ENCODE data around the gene AGT.
"Not testable (repeated sequence)": the region's sequence is repeated elsewhere in the genome, so short reads cannot be mapped to it uniquely, and the experiment has no call there.

Gene AGT

GRCh38 chr1:230725256-230726012 lies 11.5 kb upstream of the AGT start:
- no peak overlapping the region for H3K9ac ChIP-seq (ENCODE audit: low read depth, low read length)
- H3K9me3 ChIP-seq (ENCODE audit: control insufficient read depth, insufficient read depth, low read length), result peaks cover 7% of the 10 kb centered on the region; the same call in 1 of the 2 replicates
- H3K4me1 ChIP-seq (ENCODE audit: insufficient read depth, low read length), result peaks cover 12% of the 10 kb centered on the region; the same call in 1 of the 2 replicates
- no peaks in the 10 kb centered on the region; the same call in 1 of the 2 replicates for H3K36me3 ChIP-seq (ENCODE audit: insufficient read depth, low read length)

GRCh38 chr1:230721849-230722522 lies 8.1 kb upstream of the AGT start:
- not testable (repeated sequence) for H3K9ac ChIP-seq (ENCODE audit: low read depth, low read length); H3K9me3 ChIP-seq (ENCODE audit: control insufficient read depth, insufficient read depth, low read length); H3K4me1 ChIP-seq (ENCODE audit: insufficient read depth, low read length); H3K36me3 ChIP-seq (ENCODE audit: insufficient read depth, low read length)

DNA sequence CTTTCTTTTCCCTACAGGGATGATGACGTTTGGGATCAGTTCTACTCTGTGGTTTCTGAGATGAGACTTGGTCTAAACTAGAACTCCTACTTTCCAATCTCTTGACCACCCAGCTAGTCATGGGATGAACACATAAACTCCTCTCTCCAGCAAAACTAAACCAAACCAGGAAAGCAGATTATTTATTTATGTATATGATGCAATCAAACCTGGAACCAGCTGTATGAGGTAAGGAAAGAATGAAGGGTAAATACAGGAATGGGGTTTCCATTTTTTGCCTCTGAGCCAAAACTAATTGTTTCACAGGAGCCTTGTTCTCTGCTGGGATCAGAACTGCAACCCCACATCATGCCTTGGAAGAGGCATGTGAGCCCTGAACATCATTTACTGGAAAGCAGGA lies 3.3 kb upstream of the AGT start:
- Histone ChIP-seq H3K9me3 (ENCODE audit: control insufficient read depth, insufficient read depth, low read length) (peaks cover 7% of the 10 kb centered on the region; the same call in 1 of the 2 replicates), H3K4me1 (ENCODE audit: insufficient read depth, low read length) (no peaks in the 10 kb centered on the region), H3K36me3 (ENCODE audit: insufficient read depth, low read length) (no peaks in the 10 kb centered on the region; the same call in 1 of the 2 replicates), H3K9ac (ENCODE audit: low read depth, low read length) (no peak overlapping the region)

DNA sequence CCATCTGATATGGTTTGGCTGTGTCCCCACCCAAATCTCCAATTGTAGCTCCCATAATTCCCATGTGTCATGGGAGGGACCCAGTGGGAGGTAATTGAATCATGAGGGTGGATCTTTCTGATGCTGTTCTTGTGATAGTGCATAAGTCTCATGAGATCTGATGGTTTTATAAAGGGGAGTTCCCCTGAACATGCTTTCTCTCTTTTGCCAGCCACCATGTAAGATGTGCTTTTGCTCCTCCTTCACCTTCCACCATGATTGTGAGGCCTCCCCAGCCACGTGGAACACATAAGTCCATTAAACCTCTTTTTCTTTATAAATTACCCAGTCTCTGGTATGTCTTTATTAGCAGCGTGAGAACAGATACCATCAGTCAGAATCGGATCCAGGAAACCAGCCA lies 2.5 kb upstream of the AGT start:
- not testable (repeated sequence) for H3K9me3 ChIP-seq (ENCODE audit: control insufficient read depth, insufficient read depth, low read length); H3K9ac ChIP-seq (ENCODE audit: low read depth, low read length); H3K4me1 ChIP-seq (ENCODE audit: insufficient read depth, low read length); H3K36me3 ChIP-seq (ENCODE audit: insufficient read depth, low read length)

GRCh38 chr1:230715510-230715909 lies 1.6 kb upstream of the AGT start:
- H3K4me1 ChIP-seq (ENCODE audit: insufficient read depth, low read length), result no peaks in the 10 kb centered on the region
- no peaks in the 10 kb centered on the region for H3K9me3 ChIP-seq (ENCODE audit: control insufficient read depth, insufficient read depth, low read length)
- H3K36me3 ChIP-seq (ENCODE audit: insufficient read depth, low read length), result no peaks in the 10 kb centered on the region
- H3K9ac ChIP-seq (ENCODE audit: low read depth, low read length), result no peak overlapping the region

- Histone ChIP-seq H3K36me3 (ENCODE audit: insufficient read depth, low read length) (no peaks in the 10 kb centered on the region), H3K4me1 (ENCODE audit: insufficient read depth, low read length) (no peaks in the 10 kb centered on the region), H3K9ac (ENCODE audit: low read depth, low read length) (no peak overlapping the region), H3K9me3 (ENCODE audit: control insufficient read depth, insufficient read depth, low read length) (no peaks in the 10 kb centered on the region)
Measured at GRCh38 chr1:230713547-230713914, 391 bp downstream of the AGT start.

- Histone ChIP-seq H3K9me3 (ENCODE audit: control insufficient read depth, insufficient read depth, low read length) (no peaks in the 10 kb centered on the region), H3K4me1 (ENCODE audit: insufficient read depth, low read length) (no peaks in the 10 kb centered on the region), H3K36me3 (ENCODE audit: insufficient read depth, low read length) (no peaks in the 10 kb centered on the region), H3K9ac (ENCODE audit: low read depth, low read length) (no peak overlapping the region)
Measured at GRCh38 chr1:230713138-230713537, 784 bp downstream of the AGT start.

DNA sequence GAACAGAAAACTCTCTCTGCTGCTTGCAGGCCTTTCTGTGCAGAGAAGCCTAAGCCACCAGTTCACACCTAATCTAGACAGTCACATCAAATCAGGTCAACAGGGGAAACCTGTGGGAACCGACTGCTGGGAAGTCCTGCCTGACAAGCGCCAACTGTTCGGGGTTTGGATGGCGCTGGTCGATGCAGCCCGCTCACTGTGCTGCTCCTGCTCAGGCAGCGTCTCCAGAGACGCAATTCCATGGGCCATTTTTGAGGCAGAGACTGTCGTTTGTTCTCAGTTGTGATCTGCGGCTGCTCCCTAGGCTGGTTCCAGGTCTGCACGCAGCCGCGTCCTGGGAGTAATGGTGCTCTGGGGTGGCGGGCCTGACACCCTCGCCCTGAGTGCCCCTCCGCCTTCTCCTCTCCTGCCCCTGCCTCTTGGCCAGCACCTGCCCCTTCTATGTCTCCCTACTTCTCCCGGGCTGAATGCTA lies 1.4 kb downstream of the AGT start:
- no peak overlapping the region for H3K9ac ChIP-seq (ENCODE audit: low read depth, low read length)
- no peaks in the 10 kb centered on the region for H3K4me1 ChIP-seq (ENCODE audit: insufficient read depth, low read length)
- no peaks in the 10 kb centered on the region for H3K36me3 ChIP-seq (ENCODE audit: insufficient read depth, low read length)
- no peaks in the 10 kb centered on the region for H3K9me3 ChIP-seq (ENCODE audit: control insufficient read depth, insufficient read depth, low read length)

- Histone ChIP-seq H3K4me1 (ENCODE audit: insufficient read depth, low read length) (no peaks in the 10 kb centered on the region), H3K9ac (ENCODE audit: low read depth, low read length) (no peak overlapping the region), H3K36me3 (ENCODE audit: insufficient read depth, low read length) (no peaks in the 10 kb centered on the region), H3K9me3 (ENCODE audit: control insufficient read depth, insufficient read depth, low read length) (no peaks in the 10 kb centered on the region)
Measured at GRCh38 chr1:230711245-230711644, 2.7 kb downstream of the AGT start.

DNA sequence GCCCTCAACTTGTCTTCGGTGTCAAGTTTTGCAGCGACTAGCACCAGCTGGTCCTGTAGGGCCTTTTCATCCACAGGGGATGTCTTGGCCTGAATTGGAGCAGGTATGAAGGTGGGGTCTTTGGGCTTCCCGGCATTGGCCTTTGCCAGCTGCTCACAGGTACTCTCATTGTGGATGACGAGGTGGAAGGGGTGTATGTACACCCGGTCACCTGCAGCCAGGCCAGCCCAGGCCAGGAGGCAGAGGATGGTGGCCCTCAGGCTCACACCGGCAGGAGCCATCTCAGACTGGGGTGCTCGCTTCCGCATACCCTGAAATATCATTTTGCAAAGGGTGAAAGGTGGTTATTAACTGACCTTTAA lies 3.4 kb downstream of the AGT start:
- Histone ChIP-seq H3K36me3 (ENCODE audit: insufficient read depth, low read length) (no peaks in the 10 kb centered on the region), H3K4me1 (ENCODE audit: insufficient read depth, low read length) (no peaks in the 10 kb centered on the region), H3K9ac (ENCODE audit: low read depth, low read length) (no peak overlapping the region), H3K9me3 (ENCODE audit: control insufficient read depth, insufficient read depth, low read length) (no peaks in the 10 kb centered on the region)

DNA sequence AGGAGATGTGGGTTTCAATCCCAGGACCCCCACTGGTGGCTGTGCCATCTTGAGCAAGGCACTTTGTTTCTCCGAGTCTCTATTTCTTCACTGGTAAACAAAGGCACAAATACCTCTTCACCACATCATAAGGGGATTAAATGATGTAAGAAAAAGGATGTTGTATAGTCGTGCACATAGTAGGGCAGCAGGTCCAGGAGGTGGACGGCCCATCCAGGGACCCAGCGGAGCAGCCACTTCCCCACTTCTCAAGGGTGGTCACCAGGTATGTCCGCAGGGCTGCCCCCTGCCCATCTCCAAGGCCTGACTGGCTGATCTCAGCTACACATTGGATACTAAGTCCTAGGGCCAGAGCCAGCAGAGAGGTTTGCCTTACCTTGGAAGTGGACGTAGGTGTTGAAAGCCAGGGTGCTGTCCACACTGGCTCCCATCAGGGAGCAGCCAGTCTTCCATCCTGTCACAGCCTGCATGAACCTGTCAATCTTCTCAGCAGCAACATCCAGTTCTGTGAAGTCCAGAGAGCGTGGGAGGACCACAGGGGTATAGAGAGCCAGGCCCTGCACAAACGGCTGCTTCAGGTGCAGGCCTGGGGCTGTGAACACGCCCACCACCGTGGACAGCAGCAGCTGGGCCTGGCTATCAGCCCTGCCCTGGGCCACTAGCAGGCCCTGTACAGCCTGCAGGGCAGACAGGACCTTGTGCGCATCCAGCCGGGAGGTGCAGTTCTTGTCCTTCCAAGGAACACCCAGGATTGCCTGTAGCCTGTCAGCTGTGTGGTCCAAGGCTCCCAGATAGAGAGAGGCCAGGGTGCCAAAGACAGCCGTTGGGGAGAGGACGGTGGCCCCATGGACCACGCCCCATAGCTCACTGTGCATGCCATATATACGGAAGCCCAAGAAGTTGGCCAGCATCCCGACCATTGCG lies 4.0 kb downstream of the AGT start:
- H3K9ac ChIP-seq (ENCODE audit: low read depth, low read length), result no peak overlapping the region
- H3K9me3 ChIP-seq (ENCODE audit: control insufficient read depth, insufficient read depth, low read length), result no peaks in the 10 kb centered on the region
- no peaks in the 10 kb centered on the region for H3K36me3 ChIP-seq (ENCODE audit: insufficient read depth, low read length)
- no peaks in the 10 kb centered on the region for H3K4me1 ChIP-seq (ENCODE audit: insufficient read depth, low read length)

- Histone ChIP-seq H3K36me3 (ENCODE audit: insufficient read depth, low read length) (no peaks in the 10 kb centered on the region), H3K9ac (ENCODE audit: low read depth, low read length) (no peak overlapping the region)
Measured at GRCh38 chr1:230708631-230709580, 5.0 kb downstream of the AGT start.

GRCh38 chr1:230707732-230708630 lies 5.9 kb downstream of the AGT start:
- Histone ChIP-seq H3K9me3 (ENCODE audit: control insufficient read depth, insufficient read depth, low read length) (no peaks in the 10 kb centered on the region), H3K9ac (ENCODE audit: low read depth, low read length) (no peak overlapping the region), H3K36me3 (ENCODE audit: insufficient read depth, low read length) (no peaks in the 10 kb centered on the region), H3K4me1 (ENCODE audit: insufficient read depth, low read length) (no peaks in the 10 kb centered on the region)

More at GRCh38 chr1:230708631-230709580, 5.0 kb downstream of the AGT start:
- Histone ChIP-seq H3K4me1 (ENCODE audit: insufficient read depth, low read length) (no peaks in the 10 kb centered on the region), H3K9me3 (ENCODE audit: control insufficient read depth, insufficient read depth, low read length) (no peaks in the 10 kb centered on the region)

All from ES-I3 (cell line).